H1 (cell line): Measurements from ENCODE around the gene ZNF598. TPM values are rescaled to one million over a fixed set of nuclear protein-coding genes. Genes with fewer than 3 reads are reported as not detected.
A peak's percentile ranks its signal among the peaks of the same experiment; 100 is the strongest.

ENCODE experiments used
- CTCF ChIA-PET: fragments of 300-600 bp; sonication (Branson Sonifier 250); formaldehyde crosslinking; loops from one replicate; lab custom pipeline; 2021; ENCODE audit not compliant: partially characterized antibody; lab: Charles Lee
- POLR2A ChIA-PET: fragments of 300-600 bp; sonication (Branson Sonifier 250); formaldehyde crosslinking; loops from one replicate; lab custom pipeline; 2021; ENCODE audit warnings: inconsistent platforms; ENCODE audit not compliant: partially characterized antibody; lab: Charles Lee
- DNase-seq, 2 experiments: peaks; one replicate each; pipeline versions ENCODE4 v3.0.0 to v3.0.0-alpha.2; 2010 to 2022; ENCODE audit warnings: low spot score in 2 of 2, low read depth in 1 of 2, mixed read lengths in 1 of 2
- FAIRE-seq: peaks from 2 replicates; lab custom pipeline; 2011; peaks lifted over from hg19 to GRCh38; lab: Jason Lieb, UNC
- H2AFZ ChIP-seq: 2 replicates; pipeline ENCODE4 v1.8.1; 2012; ENCODE audit warnings: low read length, inconsistent platforms
- H2AK5ac ChIP-seq: 2 replicates; pipeline ENCODE4 v1.6.1; 2013; ENCODE audit warnings: low read depth, low read length
- H2BK120ac ChIP-seq: replicated peaks from 2 replicates; pipeline ENCODE3; 2013; ENCODE audit warnings: low read depth, low read length, inconsistent platforms
- H2BK12ac ChIP-seq: 2 replicates; pipeline ENCODE4 v1.6.1; 2013; ENCODE audit warnings: low read depth, low read length
- H2BK15ac ChIP-seq: 2 replicates; pipeline ENCODE4 v1.6.1; 2013; ENCODE audit warnings: low read length
- H2BK20ac ChIP-seq: 2 replicates; pipeline ENCODE4 v1.6.1; 2013; ENCODE audit warnings: low read length
- H2BK5ac ChIP-seq: 2 replicates; pipeline ENCODE4 v1.6.1; 2013; ENCODE audit warnings: low read depth, low read length
- H3K14ac ChIP-seq: 2 replicates; pipeline ENCODE4 v1.6.1; 2013; ENCODE audit warnings: inconsistent platforms; ENCODE audit not compliant: insufficient read length
- H3K18ac ChIP-seq: 2 replicates; pipeline ENCODE4 v1.6.1; 2013; ENCODE audit warnings: low read length; ENCODE audit errors: extremely low read depth
- H3K23ac ChIP-seq: 2 replicates; pipeline ENCODE4 v1.6.1; 2013; ENCODE audit warnings: inconsistent platforms; ENCODE audit not compliant: insufficient read length
- H3K23me2 ChIP-seq: 2 replicates; pipeline ENCODE4 v1.6.1; 2013; ENCODE audit warnings: low read depth, low read length
- H3K27ac ChIP-seq: 2 replicates; pipeline ENCODE4 v1.6.1; 2011; ENCODE audit warnings: low read depth, low read length, inconsistent platforms
- H3K27me3 ChIP-seq, 4 experiments: replicated peaks in 1 of 4; 1 replicate in 1 of 4; 2 replicates in 3 of 4; pipeline versions ENCODE4 v1.6.1 to v1.8.1; 2011 to 2013; ENCODE audit warnings: low read length in 3 of 4, mild to moderate bottlenecking in 3 of 4, inconsistent platforms in 2 of 4, mixed read lengths in 2 of 4, moderate library complexity in 1 of 4; ENCODE audit not compliant: control insufficient read depth in 3 of 4, insufficient read depth in 3 of 4; ENCODE audit errors: extremely low read depth in 1 of 4
- H3K36me3 ChIP-seq, 4 experiments: 2 replicates each; pipeline versions ENCODE4 v1.6.1 to v1.8.1; 2011 to 2013; ENCODE audit warnings: mild to moderate bottlenecking in 4 of 4, low read length in 3 of 4, moderate library complexity in 2 of 4, control low read depth in 1 of 4, inconsistent platforms in 1 of 4; ENCODE audit not compliant: insufficient read depth in 4 of 4, control insufficient read depth in 2 of 4
- H3K4ac ChIP-seq: replicated peaks from 2 replicates; pipeline ENCODE3; 2013; ENCODE audit warnings: low read length, low read depth, mixed read lengths, inconsistent platforms; ENCODE audit not compliant: insufficient read length
- H3K4me1 ChIP-seq, 4 experiments: replicated peaks in 1 of 4; 1 replicate in 1 of 4; 2 replicates in 3 of 4; pipeline versions ENCODE4 v1.6.1 to v1.8.1; 2011 to 2013; ENCODE audit warnings: low read length in 3 of 4, inconsistent platforms in 2 of 4, mixed read lengths in 1 of 4; ENCODE audit not compliant: insufficient read depth in 4 of 4, control insufficient read depth in 3 of 4
- H3K4me2 ChIP-seq, 2 experiments: 2 replicates each; pipeline versions ENCODE4 v1.6.1 to v1.8.1; 2011 to 2013; ENCODE audit warnings: low read depth in 2 of 2, low read length in 2 of 2, control low read depth in 1 of 2, inconsistent platforms in 1 of 2, mild to moderate bottlenecking in 1 of 2; ENCODE audit not compliant: insufficient read depth in 1 of 2
- H3K4me3 ChIP-seq, 4 experiments: fragments of 200-600, 300-600 bp in 1 of 4; sonication (generic), shearing (Covaris generic), sonication (Bioruptor Twin) in 1 of 4; 2 replicates each; pipeline versions ENCODE4 v1.5.1 to v1.8.1; 2011 to 2016; ENCODE audit warnings: low read length in 4 of 4, low read depth in 3 of 4, control low read depth in 2 of 4, inconsistent platforms in 2 of 4, mild to moderate bottlenecking in 2 of 4, mixed read lengths in 1 of 4, moderate library complexity in 1 of 4; ENCODE audit not compliant: insufficient read depth in 2 of 4; ENCODE audit errors: extremely low read depth in 1 of 4
- H3K56ac ChIP-seq: replicated peaks from 2 replicates; pipeline ENCODE3; 2013; ENCODE audit warnings: low read depth, mild to moderate bottlenecking, mixed read lengths, low read length, inconsistent platforms; ENCODE audit not compliant: insufficient read length
- H3K79me1 ChIP-seq: 2 replicates; pipeline ENCODE4 v1.6.1; 2013; ENCODE audit warnings: low read depth, low read length, control low read depth
- H3K79me2 ChIP-seq, 2 experiments: 2 replicates each; pipeline versions ENCODE4 v1.6.1 to v1.8.1; 2012 to 2013; ENCODE audit warnings: low read length in 2 of 2, mild to moderate bottlenecking in 2 of 2, inconsistent platforms in 1 of 2; ENCODE audit not compliant: insufficient read depth in 2 of 2, control insufficient read depth in 1 of 2
- H3K9ac ChIP-seq, 4 experiments: replicated peaks in 1 of 4; 1 replicate in 1 of 4; 2 replicates in 3 of 4; pipeline versions ENCODE4 v1.6.1 to v1.8.1; 2011 to 2013; ENCODE audit warnings: low read depth in 3 of 4, low read length in 3 of 4, control low read depth in 2 of 4, mild to moderate bottlenecking in 2 of 4, moderate library complexity in 2 of 4, inconsistent platforms in 1 of 4; ENCODE audit errors: extremely low read depth in 1 of 4
- H3K9me3 ChIP-seq, 2 experiments: 2 replicates each; pipeline versions ENCODE4 v1.6.1 to v1.8.1; 2012 to 2013; ENCODE audit warnings: mild to moderate bottlenecking in 2 of 2, moderate library complexity in 2 of 2, control low read depth in 1 of 2, inconsistent platforms in 1 of 2, low read depth in 1 of 2, low read length in 1 of 2, mixed read lengths in 1 of 2; ENCODE audit not compliant: insufficient read depth in 2 of 2
- H4K20me1 ChIP-seq, 2 experiments: replicated peaks in 1 of 2; 2 replicates each; pipeline versions ENCODE3 to v1.8.1; 2011 to 2013; ENCODE audit warnings: inconsistent platforms in 2 of 2, low read length in 2 of 2, mild to moderate bottlenecking in 1 of 2; ENCODE audit not compliant: insufficient read depth in 2 of 2, control insufficient read depth in 1 of 2
- H4K5ac ChIP-seq: 2 replicates; pipeline ENCODE4 v1.6.1; 2013; ENCODE audit warnings: low read length, low read depth, mixed read lengths, inconsistent platforms; ENCODE audit not compliant: insufficient read length
- H4K8ac ChIP-seq: 2 replicates; pipeline ENCODE4 v1.8.0; 2013; ENCODE audit warnings: mild to moderate bottlenecking, moderate library complexity, low read length, inconsistent platforms; ENCODE audit not compliant: insufficient read depth; ENCODE audit errors: extremely low read depth
- H4K91ac ChIP-seq: replicated peaks from 2 replicates; pipeline ENCODE3; 2013; ENCODE audit warnings: low read length, mixed read lengths, inconsistent platforms; ENCODE audit not compliant: insufficient read length
- CBX5 ChIP-seq: fragments of 300-800, 300-1000 bp; sonication (generic); IDR thresholded peaks from 2 replicates; pipeline ENCODE4 v1.7.1; 2016; ENCODE audit warnings: antibody characterized with exemption, low read length, low read depth
- CEBPB ChIP-seq: IDR thresholded peaks from 2 replicates; pipeline ENCODE4 v1.6.1; 2012; ENCODE audit warnings: low read depth, low read length
- CHD2 ChIP-seq: IDR thresholded peaks from 2 replicates; pipeline ENCODE4 v1.6.1; 2012; ENCODE audit warnings: low read length, improper control_type of control experiment
- FOSL1 ChIP-seq: IDR thresholded peaks from 2 replicates; pipeline ENCODE4 v1.6.1; 2011; ENCODE audit warnings: mild to moderate bottlenecking, low read depth, low read length, moderate library complexity; ENCODE audit not compliant: insufficient read depth
- HDAC6 ChIP-seq: IDR thresholded peaks from one replicate; pipeline ENCODE4 v1.7.1; 2012; ENCODE audit warnings: low read depth, mild to moderate bottlenecking, inconsistent platforms, low read length, moderate library complexity
- KDM5A ChIP-seq: fragments of 200-600 bp; IDR thresholded peaks from 2 replicates; pipeline ENCODE4 v1.7.1; 2012; ENCODE audit warnings: mild to moderate bottlenecking, low read length, inconsistent platforms, mixed read lengths
- SAP30 ChIP-seq: fragments of 300-600 bp; sonication (generic); IDR thresholded peaks from 2 replicates; pipeline ENCODE4 v1.7.1; 2012; ENCODE audit warnings: low read length, moderate library complexity, mild to moderate bottlenecking, inconsistent platforms; ENCODE audit not compliant: insufficient read depth, insufficient replicate concordance
- SIRT6 ChIP-seq: IDR thresholded peaks from one replicate; pipeline ENCODE4 v1.7.1; 2012; ENCODE audit warnings: low read length, inconsistent platforms
- SIX5 ChIP-seq: IDR thresholded peaks from 2 replicates; pipeline ENCODE4 v1.6.1; 2011; ENCODE audit warnings: mild to moderate bottlenecking, low read depth, low read length
- TAF7 ChIP-seq: optimal IDR thresholded peaks from 2 replicates; pipeline ENCODE3; 2011; ENCODE audit warnings: low read depth, mild to moderate bottlenecking, inconsistent platforms, low read length, moderate library complexity, borderline replicate concordance
- WGBS, 2 experiments: shearing (Covaris generic) in 1 of 2; methylation state at CpG; one replicate each; pipeline versions ENCODE4 v1.1.6 to v1.1.7; 2013 to 2015; ENCODE audit warnings: low lambda C conversion rate in 2 of 2, mixed read lengths in 2 of 2, inconsistent platforms in 1 of 2, low coverage in 1 of 2, missing lambda C conversion rate in 1 of 2; ENCODE audit not compliant: insufficient replicate concordance in 2 of 2, insufficient coverage in 1 of 2, insufficient read length in 1 of 2; ENCODE audit errors: extremely low coverage in 1 of 2, missing lambda C conversion rate in 1 of 2; 5-methylcytosine and 5-hydroxymethylcytosine counted together
- polyA plus RNA-seq, 7 experiments: library from polyadenylated mRNA; depleted of rRNA in 3 of 7; stranded (reverse) in 5 of 7; unstranded in 2 of 7; fragments of >200 nt in 5 of 7; fragments of 200-250 nt in 2 of 7; gene quantifications; 1 replicate in 5 of 7; 2 replicates in 1 of 7; 4 replicates in 1 of 7; pipeline versions ENCODE4 v1.2.1 to v1.2.3, GENCODE V29; 2011 to 2013; ENCODE audit warnings: missing spikeins in 2 of 7, mixed read lengths in 2 of 7
- total RNA-seq: library from RNA; stranded (reverse); fragmentation: NEBNext Ultra II Directional; extraction: Animal tissue kit (Norgen Biotek cat#: 25700); gene quantifications from 2 replicates; pipeline ENCODE4 v1.2.1, GENCODE V29; 2021
- TF ChIP-seq, protein P1 (sequence below): IDR thresholded peaks from 2 replicates; pipeline ENCODE4 v1.6.1; 2011; ENCODE audit warnings: low read length, improper control_type of control experiment
- TF ChIP-seq, protein P2 (sequence below): IDR thresholded peaks from 2 replicates; pipeline ENCODE4 v1.6.1; 2012; ENCODE audit warnings: inconsistent platforms

Gene ZNF598
- total and polyA plus RNA-seq, 2 of the 8 experiments (the other 6 are each of a cell fraction or from before 2014, with no cell fraction given): 29.3 to 47.6 TPM

DNA sequence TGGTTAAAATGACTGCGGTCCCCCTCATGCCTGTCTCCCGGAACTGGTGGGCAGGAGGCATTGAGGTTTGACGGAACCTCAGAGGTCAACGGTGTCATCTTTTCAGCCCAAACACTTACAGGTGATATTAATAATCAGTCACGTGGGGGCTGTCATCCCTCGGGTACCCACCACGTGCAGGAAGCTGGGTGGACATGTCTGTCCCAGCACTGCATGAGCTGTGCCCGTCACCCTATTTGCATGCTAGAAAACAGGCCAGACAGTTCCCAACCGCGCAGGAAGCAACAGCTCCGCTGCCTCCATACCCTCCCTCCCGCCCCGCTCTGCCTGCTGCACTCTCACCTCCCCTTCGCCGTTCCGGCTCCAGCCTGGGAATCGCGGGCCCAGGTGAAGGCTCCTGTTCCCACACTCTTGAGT, 18.5 kb downstream of the ZNF598 start:
- Histone ChIP-seq H3K56ac (no peak overlapping the region), H3K14ac (no peak overlapping the region), H2AFZ (no peak overlapping the region), H3K79me2 (no peaks in the 10 kb centered on the region), H2BK5ac (no peak overlapping the region), H4K8ac (no peak overlapping the region; the same call in 1 of the 2 replicates), H3K79me1 (no peaks in the 10 kb centered on the region), H3K18ac (no peak overlapping the region), H4K20me1 (peaks cover 7 to 10% of the 10 kb centered on the region in 2 experiments), H2AK5ac (no peak overlapping the region), H2BK15ac (no peak overlapping the region), H3K23ac (no peak overlapping the region), H3K27me3 (peaks cover 4 to 37% (median 24%) of the 10 kb centered on the region in 4 experiments), H4K5ac (no peak overlapping the region), H3K36me3 (peaks cover 2 to 3% (median 2%) of the 10 kb centered on the region in 4 experiments; a peak in 3 of 8 replicates), H2BK20ac (no peak overlapping the region), H3K23me2 (peaks cover 22% of the 10 kb centered on the region; the same call in 1 of the 2 replicates), H3K9ac (no peak overlapping the region), H3K4ac (no peak overlapping the region), H3K4me3 (peak overlapping the region; percentile 36 to 77 (median 48); a peak in 7 of 8 replicates), H2BK120ac (no peak overlapping the region), H3K27ac (no peak overlapping the region), H4K91ac (peak overlapping the region; percentile 11), H2BK12ac (peak overlapping the region; percentile 53; the same call in 1 of the 2 replicates), H3K4me2 (peak overlapping the region; percentile 83 to 91), H3K4me1 (peaks cover 0 to 24% (median 18%) of the 10 kb centered on the region in 4 experiments; a peak in 6 of 7 replicates), H3K9me3 (no peaks in the 10 kb centered on the region)
- WGBS, 2 experiments: 31% methylated on average over 13 of the region's 18 CpGs; no CpG with 5 or more reads in 1 of the 2 experiments
- FAIRE-seq (no peak), DNase-seq (peak in 1 of 2 experiments; percentile 61)
- ChIA-PET CTCF (interaction anchor here (1.4 to 6.8 kb wide), 3 partner anchors 9 to 99 kb away, joined by 3 to 55 read pairs (median 5); partner anchors contain the start of gene NOXO1), POLR2A (interaction anchor here (0.6 to 28.2 kb wide), 11 partner anchors 8 to 381 kb away, joined by 3 to 736 read pairs (median 7); partner anchors contain the start of genes GFER, NDUFB10, NOXO1 and NPW)
- TF ChIP-seq, protein P1, sequence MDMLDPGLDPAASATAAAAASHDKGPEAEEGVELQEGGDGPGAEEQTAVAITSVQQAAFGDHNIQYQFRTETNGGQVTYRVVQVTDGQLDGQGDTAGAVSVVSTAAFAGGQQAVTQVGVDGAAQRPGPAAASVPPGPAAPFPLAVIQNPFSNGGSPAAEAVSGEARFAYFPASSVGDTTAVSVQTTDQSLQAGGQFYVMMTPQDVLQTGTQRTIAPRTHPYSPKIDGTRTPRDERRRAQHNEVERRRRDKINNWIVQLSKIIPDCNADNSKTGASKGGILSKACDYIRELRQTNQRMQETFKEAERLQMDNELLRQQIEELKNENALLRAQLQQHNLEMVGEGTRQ: peak; percentile 16; the same call in 1 of the 2 replicates
- TF ChIP-seq HDAC6 (no peak), TAF7 (no peak), SAP30 (no peak), SIRT6 (no peak), SIX5 (no peak), CBX5 (no peak), FOSL1 (no peak), KDM5A (no peak), CEBPB (no peak), CHD2 (no peak)
- TF ChIP-seq, protein P2, sequence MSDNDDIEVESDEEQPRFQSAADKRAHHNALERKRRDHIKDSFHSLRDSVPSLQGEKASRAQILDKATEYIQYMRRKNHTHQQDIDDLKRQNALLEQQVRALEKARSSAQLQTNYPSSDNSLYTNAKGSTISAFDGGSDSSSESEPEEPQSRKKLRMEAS: peak; percentile 60; the same call in 1 of the 2 replicates
